Activated T-helper 9 cell treated with anti-CD3 and anti-CD28 coated beads, Interleukin-2, amount 50 U/mL, for 16 hours (primary cell): Measurements from ENCODE around the gene TRAPPC5.

Source experiments
- DNase-seq: peaks from one replicate; pipeline ENCODE4 v3.0.0-alpha.2; 2020; ENCODE audit warnings: low read depth

Gene TRAPPC5

GRCh38 chr19:7676376-7676775, 4.3 kb upstream of the TRAPPC5 start:
- DNase-seq: no peak

DNA sequence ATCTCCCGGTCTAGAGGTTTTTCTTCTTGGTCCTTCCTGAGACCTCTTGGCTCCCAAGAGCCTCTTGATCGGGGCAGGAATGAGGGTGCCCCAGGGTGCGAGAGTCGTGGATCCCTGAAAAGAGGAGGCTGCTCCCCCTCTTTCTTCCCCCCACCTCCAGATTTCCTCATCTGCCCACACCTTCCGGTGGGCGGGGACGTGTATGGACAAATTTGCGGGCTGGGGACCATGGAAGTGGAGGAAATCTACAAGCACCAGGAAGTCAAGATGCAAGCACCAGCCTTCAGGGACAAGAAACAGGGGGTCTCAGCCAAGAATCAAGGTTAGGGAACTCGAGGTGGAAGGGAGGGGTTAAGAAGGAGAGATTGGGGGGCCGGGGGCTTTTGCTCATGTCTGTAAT, 3.8 kb upstream of the TRAPPC5 start, which contains the start of gene MCEMP1:
Gene MCEMP1 (plus strand): TSS at position 237 of the 400 bp plus-strand sequence. CDS start 31 bp downstream, at position 268.
- DNase-seq: no peak

GRCh38 chr19:7677669-7678311, 2.8 kb upstream of the TRAPPC5 start:
- DNase-seq: no peak

DNA sequence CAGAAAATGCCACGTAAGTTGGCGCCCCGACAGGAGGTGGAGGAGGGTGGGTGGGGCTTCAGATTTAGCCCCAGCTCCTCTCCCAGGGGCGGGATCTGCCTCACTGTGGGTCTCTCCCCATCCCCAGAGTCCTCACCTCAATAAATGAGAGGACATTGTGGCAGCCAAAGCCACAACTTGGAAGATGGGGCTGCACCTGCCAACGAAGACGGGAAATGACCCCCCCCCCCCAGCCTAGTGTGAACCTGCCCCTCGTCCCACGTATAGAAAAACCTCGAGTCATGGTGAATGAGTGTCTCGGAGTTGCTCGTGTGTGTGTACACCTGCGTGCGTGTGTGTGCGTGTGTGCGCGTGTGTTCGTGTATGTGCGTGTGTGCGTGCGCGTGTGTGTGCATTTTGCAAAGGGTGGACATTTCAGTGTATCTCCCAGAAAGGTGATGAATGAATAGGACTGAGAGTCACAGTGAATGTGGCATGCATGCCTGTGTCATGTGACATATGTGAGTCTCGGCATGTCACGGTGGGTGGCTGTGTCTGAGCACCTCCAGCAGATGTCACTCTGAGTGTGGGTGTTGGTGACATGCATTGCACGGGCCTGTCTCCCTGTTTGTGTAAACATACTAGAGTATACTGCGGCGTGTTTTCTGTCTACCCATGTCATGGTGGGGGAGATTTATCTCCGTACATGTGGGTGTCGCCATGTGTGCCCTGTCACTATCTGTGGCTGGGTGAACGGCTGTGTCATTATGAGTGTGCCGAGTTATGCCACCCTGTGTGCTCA, 1.5 kb upstream of the TRAPPC5 start:
- DNase-seq: peak; percentile 51

DNA sequence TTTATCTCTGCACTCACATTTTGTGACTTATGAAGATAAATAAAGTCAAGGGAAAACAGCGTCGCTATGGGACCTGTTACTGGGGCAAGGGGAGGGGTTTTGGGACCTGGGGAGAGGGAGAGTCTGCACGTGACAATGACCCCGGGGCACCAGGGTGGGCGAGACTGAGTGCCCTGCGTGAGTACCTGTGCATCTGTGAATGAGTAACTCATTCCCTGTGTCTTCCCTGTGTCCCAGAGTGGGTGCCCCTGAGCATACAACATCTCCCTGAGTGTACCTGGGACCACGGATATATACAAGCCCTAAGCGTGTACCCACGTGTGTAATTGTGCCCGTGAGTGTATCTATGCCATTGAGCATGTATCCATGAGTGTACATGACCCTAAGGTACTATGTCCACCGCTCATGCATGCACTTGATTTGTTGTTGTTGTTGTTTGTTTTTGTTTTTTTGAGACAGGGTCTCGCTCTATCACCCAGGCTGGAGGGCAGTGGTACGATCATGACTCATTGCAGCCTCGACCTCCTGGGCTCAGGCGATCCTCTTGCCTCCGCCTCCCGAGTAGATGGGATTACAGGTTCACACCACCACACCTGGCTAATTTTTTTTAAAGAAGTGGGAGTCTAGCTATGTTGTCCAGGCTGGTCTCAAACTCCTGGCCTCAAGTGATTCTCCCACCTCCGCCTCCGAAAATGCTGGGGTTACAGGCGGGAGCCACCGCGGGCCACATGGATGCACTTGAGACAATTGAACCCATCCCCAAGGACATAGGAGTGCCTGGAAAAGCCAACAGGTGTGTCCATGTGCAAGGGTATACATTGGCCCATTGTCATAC, 645 bp upstream of the TRAPPC5 start:
- DNase-seq: no peak

GRCh38 chr19:7681340-7682174, 924 bp downstream of the TRAPPC5 start:
- peak; percentile 73 for DNase-seq

DNA sequence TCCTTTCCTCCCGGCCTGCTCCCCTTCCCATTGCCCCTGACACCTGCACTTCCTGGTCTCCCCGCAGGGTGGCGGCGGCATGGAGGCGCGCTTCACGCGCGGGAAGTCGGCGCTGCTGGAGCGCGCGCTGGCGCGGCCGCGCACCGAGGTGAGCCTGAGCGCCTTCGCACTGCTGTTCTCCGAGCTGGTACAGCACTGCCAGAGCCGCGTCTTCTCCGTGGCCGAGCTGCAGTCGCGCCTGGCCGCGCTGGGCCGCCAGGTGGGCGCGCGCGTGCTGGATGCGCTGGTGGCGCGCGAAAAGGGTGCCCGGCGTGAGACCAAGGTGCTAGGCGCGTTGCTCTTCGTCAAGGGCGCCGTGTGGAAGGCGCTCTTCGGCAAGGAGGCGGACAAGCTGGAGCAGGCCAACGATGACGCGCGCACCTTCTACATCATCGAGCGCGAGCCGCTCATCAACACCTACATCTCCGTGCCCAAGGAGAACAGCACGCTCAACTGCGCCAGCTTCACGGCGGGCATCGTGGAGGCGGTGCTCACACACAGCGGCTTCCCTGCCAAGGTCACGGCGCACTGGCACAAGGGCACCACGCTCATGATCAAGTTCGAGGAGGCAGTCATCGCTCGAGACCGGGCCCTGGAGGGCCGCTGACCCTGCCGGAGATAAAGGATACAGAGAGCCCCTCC, 1.7 kb downstream of the TRAPPC5 start:
- DNase-seq: no peak

DNA sequence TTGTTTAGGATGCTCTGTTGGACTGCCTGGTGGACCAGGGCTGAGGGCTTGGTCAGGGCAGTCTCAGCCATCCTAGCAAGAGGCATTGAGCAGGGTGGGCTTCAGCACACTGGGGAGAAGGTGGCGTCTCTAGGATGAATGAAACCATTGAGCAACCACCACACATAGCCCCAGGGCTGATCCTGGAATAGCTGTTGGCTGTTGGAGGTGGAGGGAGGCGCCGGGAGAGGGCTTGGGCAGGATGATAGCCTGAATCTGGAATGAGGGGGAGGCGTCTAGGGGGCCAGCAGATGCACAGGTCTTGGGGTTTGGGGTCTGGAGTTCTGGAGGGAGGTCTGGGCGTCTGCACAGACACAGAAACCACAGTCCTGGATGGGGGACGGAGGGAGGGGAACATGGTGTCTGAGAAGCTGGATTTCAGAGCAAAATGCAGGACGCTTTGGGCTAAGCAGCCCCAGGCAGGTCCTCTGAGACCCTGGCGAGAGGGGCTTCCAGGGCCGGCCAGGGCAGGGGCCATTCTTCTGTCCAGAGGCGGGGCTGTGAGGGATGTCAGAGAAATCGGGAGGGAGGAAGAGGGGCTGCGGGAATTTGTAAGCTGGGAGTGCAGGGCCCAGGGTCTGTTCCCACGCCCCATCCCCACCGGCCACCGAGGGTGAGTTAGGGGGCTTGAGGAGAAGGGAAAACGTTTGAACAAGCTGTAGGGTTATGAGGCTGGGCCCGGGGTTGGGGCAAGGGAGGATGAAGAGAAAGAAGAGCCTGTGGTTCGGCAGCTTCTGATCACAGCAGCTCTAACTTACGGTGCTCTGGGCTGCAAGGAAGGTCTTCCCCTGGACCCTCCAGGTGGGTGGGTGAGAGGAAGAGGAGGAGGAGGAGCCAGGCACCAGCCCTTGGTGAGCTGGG, 5.2 kb downstream of the TRAPPC5 start:
- DNase-seq: no peak

DNA sequence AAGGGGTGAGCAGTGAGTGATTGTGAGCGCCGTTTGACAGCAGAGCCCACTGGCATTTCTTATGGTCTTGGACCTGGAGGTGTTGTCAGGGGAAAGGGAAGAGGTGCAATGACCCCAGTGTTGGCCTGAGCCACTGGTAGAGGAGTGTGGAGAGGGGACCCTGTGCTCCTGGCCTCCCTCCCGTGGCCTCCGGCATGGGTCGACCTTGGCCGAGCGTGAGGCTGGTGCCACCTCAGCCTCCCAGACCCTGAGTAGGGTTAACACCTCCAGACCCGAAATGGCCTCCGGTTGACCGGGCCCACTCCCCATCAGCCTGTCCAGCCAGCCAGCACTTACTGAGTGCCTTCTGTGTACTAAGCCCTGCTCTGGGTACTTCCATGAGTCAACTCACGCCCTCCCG, 6.5 kb downstream of the TRAPPC5 start:
- DNase-seq: no peak

GRCh38 chr19:7689165-7689564, 8.5 kb downstream of the TRAPPC5 start:
- no peak for DNase-seq

GRCh38 chr19:7690779-7691258, 10.2 kb downstream of the TRAPPC5 start:
- no peak for DNase-seq

GRCh38 chr19:7691497-7691896, 10.9 kb downstream of the TRAPPC5 start:
- no peak for DNase-seq

DNA sequence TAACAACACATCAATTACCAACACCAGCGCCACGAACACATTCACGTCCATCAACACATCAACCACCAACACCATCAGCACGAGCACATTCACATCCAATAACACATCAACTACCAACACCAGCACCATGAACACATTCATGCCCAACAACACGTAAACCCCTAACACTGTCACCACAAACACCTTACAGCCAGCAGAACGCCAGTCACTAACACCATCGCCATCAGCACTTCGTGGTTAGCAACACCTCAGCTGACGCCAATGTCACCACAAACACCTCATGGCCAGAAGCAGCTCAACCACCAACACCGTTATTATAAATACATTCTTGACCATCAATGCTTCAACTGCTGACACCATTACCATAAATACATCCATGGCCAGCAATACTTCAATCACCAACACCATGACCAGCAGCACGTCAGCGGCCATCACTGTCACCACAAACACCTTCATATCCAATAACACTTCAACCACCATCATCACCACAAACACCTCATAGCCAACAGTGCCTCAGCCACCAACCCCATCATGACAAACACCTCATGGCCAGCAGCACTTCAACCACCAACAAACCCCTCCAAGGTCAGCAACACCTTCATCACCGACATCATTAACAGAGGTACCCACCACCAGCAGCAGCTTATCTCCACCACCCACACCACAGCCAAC, 11.9 kb downstream of the TRAPPC5 start:
- DNase-seq: no peak

- no peak for DNase-seq
Measured at GRCh38 chr19:7694499-7694898, 13.9 kb downstream of the TRAPPC5 start.

GRCh38 chr19:7697721-7698287, 17.2 kb downstream of the TRAPPC5 start:
- DNase-seq: no peak

- no peak for DNase-seq
Measured at GRCh38 chr19:7698583-7698982, 17.9 kb downstream of the TRAPPC5 start.

GRCh38 chr19:7699003-7699402, 18.4 kb downstream of the TRAPPC5 start:
- no peak for DNase-seq

- no peak for DNase-seq
Measured at GRCh38 chr19:7699417-7700401, 19.1 kb downstream of the TRAPPC5 start.
